Measurements from ENCODE around the gene RRAS2.

RRAS2 gene

GRCh38 chr11:14336507-14337503 lies 22.2 kb downstream of the RRAS2 start:
- DNase-seq (ENCODE audit: low read depth in 2 of 2), result no peak

- DNase-seq (ENCODE audit: low read depth in 2 of 2), result no peak
These were observed 23.3 kb downstream of the RRAS2 start for GRCh38 chr11:14335712-14336111.

GRCh38 chr11:14334893-14335292 lies 24.1 kb downstream of the RRAS2 start:
- no peak for DNase-seq (ENCODE audit: low read depth in 2 of 2)

- DNase-seq (ENCODE audit: low read depth in 2 of 2), result no peak
These were observed 24.8 kb downstream of the RRAS2 start for GRCh38 chr11:14334192-14334591.

- DNase-seq (ENCODE audit: low read depth in 2 of 2), result no peak
These were observed 27.4 kb downstream of the RRAS2 start for GRCh38 chr11:14331476-14332136.

GRCh38 chr11:14330881-14331280 lies 28.1 kb downstream of the RRAS2 start:
- DNase-seq (ENCODE audit: low read depth in 2 of 2), result no peak

GRCh38 chr11:14329702-14330101 lies 29.3 kb downstream of the RRAS2 start:
- DNase-seq (ENCODE audit: low read depth in 2 of 2), result no peak

- DNase-seq (ENCODE audit: low read depth in 2 of 2), result no peak
These were observed 31.9 kb downstream of the RRAS2 start for GRCh38 chr11:14327116-14327515.

GRCh38 chr11:14323118-14323676 lies 35.8 kb downstream of the RRAS2 start:
- DNase-seq (ENCODE audit: low read depth in 2 of 2), result no peak

GRCh38 chr11:14322510-14322909 lies 36.5 kb downstream of the RRAS2 start:
- DNase-seq (ENCODE audit: low read depth in 2 of 2), result no peak

GRCh38 chr11:14320020-14320419 lies 39.0 kb downstream of the RRAS2 start:
- DNase-seq (ENCODE audit: low read depth in 2 of 2), result no peak

GRCh38 chr11:14318581-14318981 lies 40.4 kb downstream of the RRAS2 start:
- DNase-seq (ENCODE audit: low read depth in 2 of 2), result no peak

GRCh38 chr11:14317659-14318325 lies 41.2 kb downstream of the RRAS2 start:
- no peak for DNase-seq (ENCODE audit: low read depth in 2 of 2)

- no peak for DNase-seq (ENCODE audit: low read depth in 2 of 2)
These were observed 43.9 kb downstream of the RRAS2 start for GRCh38 chr11:14315130-14315529.

GRCh38 chr11:14314127-14314526 lies 44.9 kb downstream of the RRAS2 start:
- no peak for DNase-seq (ENCODE audit: low read depth in 2 of 2)

GRCh38 chr11:14312736-14313438 lies 46.1 kb downstream of the RRAS2 start:
- DNase-seq (ENCODE audit: low read depth in 2 of 2), result no peak

GRCh38 chr11:14310679-14311078 lies 48.3 kb downstream of the RRAS2 start:
- DNase-seq (ENCODE audit: low read depth in 2 of 2), result no peak

GRCh38 chr11:14309425-14310192 lies 49.4 kb downstream of the RRAS2 start:
- DNase-seq (ENCODE audit: low read depth in 2 of 2), result no peak

GRCh38 chr11:14308897-14309387 lies 50.0 kb downstream of the RRAS2 start:
- DNase-seq (ENCODE audit: low read depth in 2 of 2), result no peak

GRCh38 chr11:14308114-14308896 lies 50.7 kb downstream of the RRAS2 start:
- no peak for DNase-seq (ENCODE audit: low read depth in 2 of 2)

All from stimulated activated CD8-positive, alpha-beta memory T cell treated with anti-CD3 and anti-CD28 coated beads, Interleukin-15, amount 100 ng/mL, for 4 hours (primary cell).